AG04449 (cell line): Measurements from ENCODE around the gene MAD1L1.
A peak's percentile ranks its signal among the peaks of the same experiment; 100 is the strongest.
"Not testable (repeated sequence)": the region's sequence is repeated elsewhere in the genome, so short reads cannot be mapped to it uniquely, and the experiment has no call there.

Source experiments
- CTCF ChIA-PET: fragments of 350-600 bp; formaldehyde crosslinking; extraction: SDS; loops from one replicate; lab custom pipeline; 2021; ENCODE audit warnings: antibody characterized with exemption; lab: Yijun Ruan, JAX
- POLR2A ChIA-PET: fragments of 400-600, 350-600 bp; formaldehyde crosslinking; extraction: SDS; loops from one replicate; lab custom pipeline; 2020; ENCODE audit warnings: antibody characterized with exemption, inconsistent platforms; lab: Yijun Ruan, JAX
- DNase-seq: peaks from one replicate; pipeline ENCODE4 v3.0.0-alpha.2; 2010; ENCODE audit warnings: low read depth, low spot score
- H3K4me3 ChIP-seq: 2 replicates; pipeline ENCODE4 v1.5.1; 2011; ENCODE audit warnings: low read depth, mild to moderate bottlenecking, control low read depth, low read length
- CTCF ChIP-seq: IDR thresholded peaks from one replicate; pipeline ENCODE4 v1.5.1; 2011; ENCODE audit warnings: mild to moderate bottlenecking, moderate library complexity, low read length, control low read depth, inconsistent platforms; ENCODE audit not compliant: insufficient read depth; ENCODE audit errors: missing control alignments

MAD1L1 gene

GRCh38 chr7:1881946-1882345, 350.8 kb downstream of the MAD1L1 start:
- no peak for DNase-seq
- CTCF ChIA-PET: interaction anchor here (1.9 kb wide), 1 partner anchor 14 kb away, joined by 5 read pairs; no protein-coding TSS in a partner anchor
- no peak overlapping the region for H3K4me3 ChIP-seq
- TF ChIP-seq CTCF: no peak
- POLR2A ChIA-PET: no interaction called here

- DNase-seq, CTCF ChIA-PET, POLR2A ChIA-PET, H3K4me3 ChIP-seq: not testable (repeated sequence)
These were observed 356.1 kb downstream of the MAD1L1 start for GRCh38 chr7:1876641-1877040.

- H3K4me3 ChIP-seq, POLR2A ChIA-PET, DNase-seq: not testable (repeated sequence)
- CTCF ChIA-PET: interaction anchor here (1.5 kb wide), 1 partner anchor 8 kb away, joined by 3 read pairs; no protein-coding TSS in a partner anchor
- TF ChIP-seq CTCF: peak; percentile 30
These were observed 357.1 kb downstream of the MAD1L1 start for GRCh38 chr7:1875392-1876199.

GRCh38 chr7:1874590-1875391, 358.0 kb downstream of the MAD1L1 start:
- H3K4me3 ChIP-seq, POLR2A ChIA-PET, DNase-seq: not testable (repeated sequence)
- CTCF ChIA-PET: interaction anchor here (1.5 kb wide), 1 partner anchor 8 kb away, joined by 3 read pairs; no protein-coding TSS in a partner anchor

- CTCF ChIA-PET: interaction anchor here (1.5 kb wide), 1 partner anchor 9 kb away, joined by 3 read pairs; no protein-coding TSS in a partner anchor
- no peak for TF ChIP-seq CTCF
- POLR2A ChIA-PET: no interaction called here
- DNase-seq: no peak
- H3K4me3 ChIP-seq: no peak overlapping the region
These were observed 358.7 kb downstream of the MAD1L1 start for GRCh38 chr7:1873857-1874589.

- POLR2A ChIA-PET: no interaction called here
- H3K4me3 ChIP-seq: no peak overlapping the region
- CTCF ChIA-PET: no interaction called here
- DNase-seq: no peak
- TF ChIP-seq CTCF: no peak
These were observed 359.3 kb downstream of the MAD1L1 start for GRCh38 chr7:1873421-1873820.

- CTCF ChIA-PET: no interaction called here
- DNase-seq: no peak
- no peak for TF ChIP-seq CTCF
- POLR2A ChIA-PET: no interaction called here
- no peak overlapping the region for H3K4me3 ChIP-seq
These were observed 359.7 kb downstream of the MAD1L1 start for GRCh38 chr7:1873070-1873405.
